GM21528 (cell line): Measurements from ENCODE around the gene DMBT1.

Experiments used
- ATAC-seq: cut with Tn5 transposase; IDR thresholded peaks from one replicate; pipeline ENCODE4 v1.9.1; 2021; ENCODE audit warnings: mild to moderate bottlenecking, moderate library complexity; ENCODE audit not compliant: unreplicated experiment, low FRiP score

Gene DMBT1

DNA sequence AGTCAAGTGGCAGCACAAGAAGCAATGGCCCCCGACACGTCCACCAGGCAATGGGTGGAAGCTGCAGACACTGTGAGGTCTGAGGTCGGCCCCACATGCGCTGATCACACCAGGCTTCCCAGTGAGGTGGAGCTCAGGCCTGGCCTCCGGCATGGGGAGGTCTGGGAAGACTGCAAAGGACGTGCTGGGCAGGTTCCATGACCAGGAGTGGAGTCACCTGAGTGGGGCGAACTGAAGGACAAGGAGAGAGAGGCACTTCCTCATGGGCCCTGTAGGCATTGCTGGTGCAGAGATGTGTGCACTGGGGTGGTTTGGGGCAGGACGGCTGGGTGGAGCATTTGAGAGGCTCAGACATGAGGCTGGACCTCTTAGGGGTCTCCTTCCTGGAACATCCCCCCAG is 103.9 kb downstream of the DMBT1 start:
- no peak for ATAC-seq

DNA sequence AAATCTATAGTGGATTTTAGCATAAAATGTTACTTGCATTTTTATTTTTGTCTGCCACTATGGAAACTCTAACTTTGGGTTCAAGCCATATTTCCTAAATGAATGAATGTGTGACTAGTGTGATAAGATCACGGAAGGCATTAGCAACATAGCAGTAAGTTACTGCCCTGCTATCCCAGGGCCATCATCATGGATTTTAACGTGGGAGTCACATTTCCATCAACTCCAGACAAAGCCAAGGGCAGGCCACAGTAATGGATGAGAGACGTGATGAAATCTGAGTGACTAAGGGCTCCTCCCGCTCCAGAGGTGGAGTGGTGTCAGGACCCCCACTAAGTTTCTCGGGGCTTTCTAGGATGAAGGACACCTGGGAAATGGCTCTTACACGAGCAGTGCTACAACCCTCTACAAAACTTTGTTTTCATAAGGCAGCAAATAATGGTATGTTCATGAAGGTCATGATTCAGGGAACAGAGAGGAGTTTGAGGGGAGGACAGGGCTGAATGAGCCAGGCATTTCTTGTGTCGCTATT is 104.8 kb downstream of the DMBT1 start:
- no peak for ATAC-seq

DNA sequence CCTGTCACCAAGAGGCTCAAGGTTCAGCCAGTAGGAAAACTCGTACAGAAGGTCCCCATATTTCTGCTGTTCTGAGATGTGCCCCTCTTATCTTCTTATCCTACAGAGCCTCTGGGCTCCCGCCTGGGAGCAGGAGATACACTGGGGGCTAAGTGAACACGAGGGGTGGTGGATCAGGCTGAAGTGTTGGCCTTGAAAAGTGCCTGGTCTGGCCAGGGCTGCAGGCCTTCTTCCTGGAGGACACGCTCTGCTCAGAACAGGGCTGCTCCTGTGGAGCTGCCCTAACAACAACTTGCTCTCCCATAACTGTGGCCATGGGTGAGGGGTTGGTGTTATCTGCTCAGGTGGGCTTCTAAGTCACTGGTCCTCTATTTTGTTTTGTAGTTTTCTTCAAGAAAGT is 105.4 kb downstream of the DMBT1 start:
- ATAC-seq, result no peak

DNA sequence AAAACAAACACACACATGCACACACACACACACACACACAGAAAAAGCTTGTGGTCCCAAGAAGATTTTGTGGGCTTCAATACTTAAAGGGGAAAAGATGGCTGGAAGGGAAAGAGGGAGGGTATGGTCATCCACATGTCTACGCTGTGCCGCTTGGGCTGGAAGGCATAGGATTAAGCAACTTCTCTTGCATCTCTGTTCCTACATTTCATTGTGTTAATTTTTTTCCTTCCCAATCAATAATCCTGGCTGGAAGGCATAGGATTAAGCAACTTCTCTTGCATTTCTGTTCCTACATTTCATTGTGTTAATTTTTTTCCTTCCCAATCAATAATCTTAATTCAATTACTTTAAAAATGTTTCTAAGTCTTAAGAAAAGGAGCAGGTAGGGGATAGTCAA is 108.5 kb downstream of the DMBT1 start:
- ATAC-seq, result no peak

DNA sequence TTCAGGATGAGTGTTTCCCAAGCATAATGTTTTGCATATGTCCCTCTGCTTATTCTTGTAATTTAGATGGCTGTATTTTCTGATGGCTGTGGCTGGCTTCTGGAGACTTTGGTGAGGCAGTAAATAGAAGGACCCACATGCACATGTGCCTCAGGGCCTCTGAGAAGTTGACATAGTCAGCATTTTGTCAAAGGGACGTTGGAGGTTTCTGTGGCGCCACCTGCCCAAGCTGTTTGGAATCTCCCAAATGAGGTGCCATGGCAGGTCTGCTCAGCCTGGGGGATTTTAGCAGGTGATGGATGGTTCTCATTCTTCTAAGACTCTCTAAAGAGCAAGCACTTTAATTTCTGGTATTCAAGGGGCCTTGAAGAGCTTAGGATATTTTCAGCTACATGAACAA is 109.3 kb downstream of the DMBT1 start:
- ATAC-seq, result no peak

DNA sequence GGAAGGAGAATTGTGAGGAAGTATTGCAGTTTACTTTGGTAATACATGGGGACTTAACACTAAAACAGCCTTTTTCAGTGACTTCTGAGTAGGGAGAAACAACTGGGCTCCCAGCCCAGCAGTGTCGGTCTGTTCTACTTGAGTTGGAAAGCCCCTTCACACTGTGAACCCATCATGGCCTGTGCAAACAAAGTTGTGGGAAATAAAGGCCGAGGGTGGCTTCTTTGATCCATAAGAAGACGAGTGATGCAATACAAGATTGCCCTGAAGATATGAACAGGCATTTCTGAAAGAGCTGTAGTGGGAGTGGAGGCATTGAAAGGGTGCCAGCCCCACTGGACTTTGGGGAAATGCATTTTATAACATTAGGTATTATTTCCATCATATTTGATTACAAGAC is 110.8 kb downstream of the DMBT1 start:
- ATAC-seq, result no peak

DNA sequence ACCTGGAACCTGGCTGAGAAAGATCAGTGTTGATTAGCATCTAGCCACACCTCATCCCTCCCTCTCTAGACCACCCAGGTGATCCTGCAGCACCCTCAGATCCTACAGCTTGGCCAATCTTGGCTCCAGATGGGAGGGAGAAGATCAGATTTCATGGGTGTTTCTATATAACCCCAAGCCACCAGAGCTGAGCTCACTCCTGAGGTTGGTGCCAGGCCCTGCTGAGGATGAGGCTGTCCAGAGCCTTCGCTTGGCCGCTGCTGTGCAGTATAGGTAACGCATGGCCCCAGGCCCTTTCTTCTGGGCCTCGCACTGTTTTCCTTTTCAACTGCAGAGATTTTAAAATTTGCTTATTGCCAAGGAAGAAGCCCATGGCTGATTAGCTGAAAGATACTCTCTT is 112.1 kb downstream of the DMBT1 start:
- ATAC-seq, result no peak

DNA sequence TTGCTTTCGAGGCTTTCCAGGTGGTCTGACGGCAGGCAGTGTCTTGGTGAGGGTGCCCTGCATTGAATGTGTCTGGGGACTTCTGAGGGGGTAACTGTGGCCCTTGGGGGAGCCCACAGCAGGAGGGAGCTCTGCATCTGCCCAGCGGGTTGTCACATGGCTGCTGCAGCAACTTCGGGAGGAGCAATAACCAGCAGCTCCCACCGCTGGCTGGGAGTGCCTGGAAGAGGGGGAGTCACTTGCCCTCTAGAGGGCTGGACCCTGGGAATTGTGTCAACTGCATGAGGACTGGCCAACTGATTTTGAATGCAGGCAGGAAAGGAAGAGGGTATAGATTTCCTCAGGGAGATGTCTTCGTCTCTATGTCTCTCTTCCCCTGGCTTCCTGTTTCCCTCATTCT is 112.7 kb downstream of the DMBT1 start:
- ATAC-seq, result no peak

DNA sequence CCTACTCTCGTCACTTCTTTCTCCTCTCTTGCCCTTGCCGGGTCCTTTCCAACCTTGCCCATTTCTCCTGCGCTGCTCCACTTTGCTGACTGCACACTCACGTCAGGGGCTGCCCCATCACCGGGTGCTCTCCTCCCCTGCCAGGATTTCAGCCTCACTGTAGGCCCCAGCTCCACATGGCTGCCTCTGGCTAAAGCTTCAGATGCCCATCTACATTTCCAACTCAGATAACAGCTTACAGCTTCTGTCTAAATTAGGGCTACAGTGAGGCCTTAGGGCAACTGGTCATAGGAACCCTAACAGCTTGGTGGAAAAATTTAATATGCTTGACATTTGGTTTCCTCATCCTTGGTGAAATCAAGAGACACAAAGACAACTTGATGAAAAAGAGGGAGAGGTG is 113.2 kb downstream of the DMBT1 start:
- ATAC-seq, result no peak

DNA sequence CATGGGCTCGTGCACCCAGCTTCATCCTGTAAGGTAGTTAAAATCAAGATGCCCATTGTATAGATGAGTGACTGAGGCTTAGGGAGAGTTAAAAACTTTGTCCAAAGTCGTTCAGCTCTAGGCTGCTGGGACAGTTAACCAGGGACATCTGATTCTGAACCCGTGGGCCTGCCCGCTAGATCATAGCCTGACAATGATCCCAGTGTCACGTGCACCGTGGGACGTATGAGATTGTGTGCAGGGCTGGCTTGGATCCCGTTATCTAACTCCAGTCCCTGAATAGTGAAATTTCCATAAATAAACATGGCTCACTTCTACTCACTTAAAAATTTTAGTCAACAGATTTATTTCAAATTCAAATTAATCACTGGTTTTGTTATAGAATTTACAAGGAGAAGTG is 114.2 kb downstream of the DMBT1 start:
- no peak for ATAC-seq

DNA sequence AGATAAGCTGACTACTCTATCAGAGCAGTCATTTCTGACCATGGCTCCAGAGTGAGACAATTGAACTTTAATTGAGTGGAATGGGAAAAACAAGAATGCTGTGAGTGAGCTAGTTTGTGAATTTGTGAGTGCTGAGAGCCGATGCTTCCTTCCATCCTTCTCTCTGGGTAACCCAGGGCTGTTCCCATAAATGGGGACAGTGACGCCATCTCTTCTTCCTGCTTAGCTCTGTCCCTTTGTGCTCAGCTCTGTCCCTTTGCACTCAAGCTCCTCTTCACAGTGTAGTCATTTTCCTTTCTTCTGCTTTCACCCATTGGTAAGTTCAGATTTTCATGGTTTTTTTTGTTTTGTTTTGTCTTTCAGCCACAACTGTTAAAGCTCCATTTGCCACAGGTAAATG is 114.7 kb downstream of the DMBT1 start:
- ATAC-seq, result no peak

DNA sequence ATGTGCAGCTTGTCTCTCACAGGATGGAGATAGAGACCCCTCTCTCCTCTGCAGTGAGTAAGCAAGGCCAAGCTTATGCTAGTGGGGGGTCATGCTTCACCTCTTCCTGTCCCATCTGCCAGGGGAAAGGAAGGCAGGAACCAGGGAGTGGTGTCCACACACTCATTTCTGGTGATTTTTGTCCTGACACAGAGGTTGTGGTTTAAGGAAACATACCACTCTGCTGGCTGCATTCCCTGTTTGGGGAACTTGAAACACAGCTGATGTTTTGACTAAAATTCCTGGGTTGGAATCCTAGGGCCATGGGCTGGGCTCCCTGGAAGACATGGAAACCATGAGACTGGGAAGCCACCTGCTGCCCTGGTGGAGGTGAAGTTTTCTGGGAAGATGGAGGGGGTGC is 117.7 kb downstream of the DMBT1 start:
- no peak for ATAC-seq

DNA sequence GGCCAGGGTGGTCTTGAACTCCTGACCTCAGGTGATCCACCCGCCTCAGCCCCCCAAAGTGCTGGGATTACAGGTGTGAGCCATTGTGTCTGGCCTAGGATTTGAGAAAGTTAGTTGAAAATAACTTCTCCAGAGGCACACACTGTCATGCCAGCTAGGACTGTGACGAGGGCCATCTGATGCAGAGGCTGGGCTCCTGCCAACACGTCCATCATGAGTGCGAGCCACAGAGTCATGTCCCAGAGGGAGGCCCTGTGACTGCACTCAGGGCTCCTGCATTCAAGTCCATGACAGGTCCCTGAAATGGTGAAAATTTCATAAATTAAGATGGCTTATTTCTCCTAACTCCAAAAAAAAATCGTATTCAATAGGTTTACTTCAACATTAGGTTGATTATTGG is 122.0 kb downstream of the DMBT1 start:
- ATAC-seq, result no peak

DNA sequence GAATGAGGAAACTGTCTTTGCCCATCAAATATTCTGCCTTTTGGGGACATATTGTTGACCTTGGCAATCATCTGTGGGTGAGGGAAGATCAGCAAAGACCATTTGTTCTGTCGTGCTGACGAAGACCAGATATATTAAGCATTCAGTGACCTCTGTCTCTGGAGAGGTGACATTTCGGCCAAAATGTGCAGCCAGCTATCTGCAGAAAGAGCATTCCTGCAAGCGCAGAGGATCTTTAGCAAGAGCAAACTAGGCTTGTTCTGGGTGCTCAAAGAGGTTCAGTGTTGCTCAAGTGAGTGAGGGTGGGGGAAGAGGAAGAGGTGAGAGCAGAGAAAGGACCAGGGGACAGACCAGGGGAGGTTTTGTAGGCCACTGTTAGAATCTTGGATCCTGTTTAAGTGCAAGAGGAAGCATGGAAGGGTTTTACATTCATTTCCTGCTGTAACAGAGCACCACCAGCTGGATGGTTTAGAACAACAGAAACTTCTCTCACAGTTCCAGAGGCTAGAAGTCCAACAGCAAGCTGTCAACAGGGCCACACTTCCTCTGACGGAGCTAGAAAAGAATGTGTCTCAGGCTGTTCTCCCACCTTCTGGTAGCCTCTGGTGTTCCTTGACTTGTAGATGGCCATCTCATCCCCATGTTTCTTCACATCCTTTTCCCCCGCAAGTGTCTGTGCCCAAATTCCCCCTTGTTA is 127.9 kb downstream of the DMBT1 start:
- no peak for ATAC-seq

DNA sequence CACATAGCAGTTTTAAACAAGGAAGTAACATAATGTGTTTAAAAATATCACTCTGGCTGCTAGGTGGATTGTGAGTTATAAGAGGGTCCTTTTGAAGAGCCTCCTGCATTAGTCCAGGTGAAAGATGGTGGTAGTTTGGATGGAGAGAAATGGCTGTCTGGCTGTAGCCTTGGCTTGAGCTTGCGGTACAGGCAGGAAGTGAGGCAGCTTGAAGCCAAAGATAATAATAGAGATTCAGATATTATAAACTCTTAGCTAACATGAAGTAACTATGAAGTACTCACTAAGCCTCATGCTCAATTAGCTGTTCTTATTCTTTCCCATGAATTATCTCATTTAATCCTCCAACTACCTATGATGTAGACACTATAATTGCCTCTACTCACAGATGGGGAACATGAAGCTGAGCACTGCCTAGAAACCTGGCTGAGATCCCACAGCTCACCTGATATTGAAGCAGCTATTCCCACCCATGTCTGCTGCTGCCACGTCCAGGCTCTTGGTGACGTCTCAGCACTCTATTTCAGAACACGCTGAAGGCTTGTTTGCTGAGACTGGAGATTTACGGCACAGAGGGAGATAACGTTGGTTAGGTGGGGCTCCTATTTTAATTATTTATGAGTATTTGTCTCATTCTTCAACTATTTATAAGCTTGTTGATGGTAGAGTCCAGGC is 128.7 kb downstream of the DMBT1 start:
- no peak for ATAC-seq

DNA sequence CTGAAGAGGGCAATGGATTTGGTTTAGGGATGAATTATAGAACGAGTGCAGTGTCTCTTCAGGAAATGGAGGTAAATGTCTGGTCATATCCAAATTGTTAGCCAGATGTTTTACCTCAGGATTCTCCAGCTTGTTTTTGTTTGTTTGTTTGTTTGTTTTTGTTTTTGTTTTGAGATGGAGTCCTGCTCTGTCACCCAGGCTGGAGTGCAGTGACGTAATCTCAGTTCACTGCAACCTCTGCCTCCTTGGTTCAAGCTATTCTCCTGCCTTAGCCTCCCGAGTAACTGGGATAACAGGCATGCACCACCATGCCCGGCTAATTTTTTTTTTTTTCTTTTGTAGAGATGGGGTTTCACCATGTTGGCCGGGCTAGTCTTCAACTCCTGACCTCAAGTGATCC is 132.2 kb downstream of the DMBT1 start:
- no peak for ATAC-seq
